HEK293T (cell line): ENCODE data around the gene GRID2.

Experiments used
- BHLHE40 ChIP-seq: fragments of 450-650 bp; IDR thresholded peaks from 2 replicates; pipeline ENCODE4 v1.6.1; 2016; ENCODE audit warnings: mild to moderate bottlenecking, moderate library complexity, borderline replicate concordance
- ELF4 ChIP-seq: fragments of 450-650 bp; IDR thresholded peaks from 2 replicates; pipeline ENCODE4 v1.6.1; 2017; ENCODE audit warnings: antibody characterized with exemption
- FOXK2 ChIP-seq: fragments of 450-650 bp; IDR thresholded peaks from 2 replicates; pipeline ENCODE4 v1.6.1; 2016; ENCODE audit warnings: mild to moderate bottlenecking
- LEF1 ChIP-seq: fragments of 450-650 bp; IDR thresholded peaks from 2 replicates; pipeline ENCODE4 v1.6.1; 2017; ENCODE audit warnings: mild to moderate bottlenecking, borderline replicate concordance
- SP1 ChIP-seq: fragments of 450-650 bp; IDR thresholded peaks from 2 replicates; pipeline ENCODE4 v1.6.1; 2017
- TARDBP ChIP-seq: fragments of 450-650 bp; IDR thresholded peaks from 2 replicates; pipeline ENCODE4 v1.6.1; 2016
- TF ChIP-seq, protein P1 (sequence below): fragments of 450-650 bp; IDR thresholded peaks from 2 replicates; pipeline ENCODE4 v1.6.1; 2016

GRCh38 chr4:92988301-92988700, 684.5 kb downstream of the GRID2 start:
- TF ChIP-seq LEF1, result no peak
- no peak for TF ChIP-seq BHLHE40
- TF ChIP-seq FOXK2, result no peak
- no peak for TF ChIP-seq SP1
- no peak for TF ChIP-seq TARDBP
- TF ChIP-seq, protein P1, sequence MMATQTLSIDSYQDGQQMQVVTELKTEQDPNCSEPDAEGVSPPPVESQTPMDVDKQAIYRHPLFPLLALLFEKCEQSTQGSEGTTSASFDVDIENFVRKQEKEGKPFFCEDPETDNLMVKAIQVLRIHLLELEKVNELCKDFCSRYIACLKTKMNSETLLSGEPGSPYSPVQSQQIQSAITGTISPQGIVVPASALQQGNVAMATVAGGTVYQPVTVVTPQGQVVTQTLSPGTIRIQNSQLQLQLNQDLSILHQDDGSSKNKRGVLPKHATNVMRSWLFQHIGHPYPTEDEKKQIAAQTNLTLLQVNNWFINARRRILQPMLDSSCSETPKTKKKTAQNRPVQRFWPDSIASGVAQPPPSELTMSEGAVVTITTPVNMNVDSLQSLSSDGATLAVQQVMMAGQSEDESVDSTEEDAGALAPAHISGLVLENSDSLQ, result no peak
- TF ChIP-seq ELF4, result no peak
